CD4-positive, alpha-beta T cell treated with Interleukin-21 for 1 hour (primary cell): Measurements from ENCODE around the gene PTPRT.
"Not testable (repeated sequence)": the region's sequence is repeated elsewhere in the genome, so short reads cannot be mapped to it uniquely, and the experiment has no call there.

Experiments
- DNase-seq: peaks from one replicate; pipeline ENCODE4 v3.0.0-alpha.2; 2020

PTPRT gene

DNA sequence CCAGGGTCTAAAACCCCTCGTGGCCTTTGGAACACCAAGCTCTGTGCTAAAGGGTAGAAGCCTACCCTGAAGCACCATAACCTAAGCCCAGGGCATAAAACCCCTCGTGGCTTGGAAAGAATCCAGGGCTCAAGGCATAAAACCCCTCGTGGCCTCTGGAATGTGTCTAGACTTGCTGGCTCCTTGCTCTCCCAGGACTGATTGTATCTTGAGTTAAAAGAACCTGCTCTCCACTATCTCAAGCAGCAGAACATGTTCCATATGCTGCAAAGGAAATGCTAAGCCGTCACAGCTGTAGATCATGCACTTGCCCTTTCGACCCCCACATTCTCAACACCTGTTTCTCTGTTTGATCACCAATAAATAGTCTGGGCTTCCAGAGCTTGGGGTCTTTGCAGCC lies 288.9 kb downstream of the PTPRT start:
- DNase-seq, result not testable (repeated sequence)

DNA sequence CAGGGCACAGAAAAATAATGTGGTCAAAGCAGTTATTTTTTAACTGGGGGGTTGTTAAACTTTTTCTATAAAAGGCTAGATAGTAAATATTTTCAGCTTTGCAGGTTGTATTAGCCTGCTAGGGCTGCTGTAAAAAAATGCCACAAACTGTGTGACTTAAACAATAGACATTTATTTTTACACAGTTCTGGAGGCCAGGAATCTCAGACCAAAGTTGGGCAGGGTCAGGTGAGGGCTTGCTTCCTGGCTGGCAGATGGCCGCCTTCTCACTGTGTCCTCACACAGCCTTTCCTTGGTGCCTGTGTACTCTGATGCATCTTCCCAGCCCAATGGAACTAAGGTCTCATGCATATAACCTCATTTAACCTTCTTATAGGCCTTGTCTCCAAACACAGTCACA lies 294.7 kb downstream of the PTPRT start:
- no peak for DNase-seq

DNA sequence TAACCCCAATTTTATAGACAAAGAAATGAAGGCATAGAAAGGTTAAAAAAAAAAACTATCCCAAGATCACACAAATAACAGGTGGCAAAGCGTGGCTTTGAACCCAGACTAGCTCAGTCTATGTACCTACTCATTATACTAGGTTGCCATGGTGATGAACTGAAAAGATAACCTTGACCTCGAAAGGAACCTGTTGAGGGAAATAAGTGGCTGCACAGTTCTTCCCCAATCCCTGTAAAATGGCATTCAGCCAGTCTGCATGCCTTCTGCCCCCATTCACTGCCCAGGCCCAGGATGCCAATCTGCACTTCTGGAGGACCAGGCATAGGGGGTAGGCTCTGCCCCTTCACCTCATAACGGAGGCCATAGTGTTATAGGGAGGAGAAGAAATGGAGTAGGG lies 295.2 kb downstream of the PTPRT start:
- no peak for DNase-seq

DNA sequence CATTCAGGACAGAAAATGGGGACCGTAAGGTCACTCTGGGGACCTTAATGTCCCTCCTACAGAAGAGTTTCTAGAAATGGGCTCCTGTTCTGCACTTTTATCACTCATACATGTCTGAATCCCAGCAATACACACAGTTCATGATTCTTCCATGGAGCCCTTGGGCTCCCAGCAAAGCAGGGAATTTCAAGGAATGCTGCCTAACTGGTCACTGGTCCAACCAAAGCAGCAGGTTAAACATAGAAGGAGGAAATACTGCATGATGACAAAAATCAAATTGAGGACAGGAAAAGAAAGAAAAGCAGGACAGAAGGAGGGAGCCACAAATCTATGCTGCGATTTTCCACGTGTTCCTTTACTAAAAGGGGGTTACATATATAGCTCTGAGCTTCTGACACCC lies 300.2 kb downstream of the PTPRT start:
- no peak for DNase-seq

DNA sequence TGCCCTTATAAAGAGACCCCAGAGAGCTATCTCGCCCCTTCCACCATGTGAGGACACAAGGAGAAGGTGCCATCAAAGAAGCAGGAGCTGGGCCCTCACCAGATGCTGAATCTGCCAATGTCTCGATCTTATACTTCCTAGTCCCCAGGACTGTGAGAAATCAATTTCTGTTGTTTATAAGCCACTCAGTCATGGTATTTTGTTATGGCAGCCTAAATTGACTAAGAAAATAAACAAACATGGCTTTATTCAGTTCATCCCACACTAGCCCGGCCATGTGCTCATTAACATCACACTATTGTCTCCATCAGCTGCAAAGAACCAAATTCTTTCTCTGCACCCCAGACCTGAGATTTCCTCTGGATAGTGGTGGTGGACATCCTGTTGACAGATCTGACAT lies 302.4 kb downstream of the PTPRT start:
- no peak for DNase-seq

DNA sequence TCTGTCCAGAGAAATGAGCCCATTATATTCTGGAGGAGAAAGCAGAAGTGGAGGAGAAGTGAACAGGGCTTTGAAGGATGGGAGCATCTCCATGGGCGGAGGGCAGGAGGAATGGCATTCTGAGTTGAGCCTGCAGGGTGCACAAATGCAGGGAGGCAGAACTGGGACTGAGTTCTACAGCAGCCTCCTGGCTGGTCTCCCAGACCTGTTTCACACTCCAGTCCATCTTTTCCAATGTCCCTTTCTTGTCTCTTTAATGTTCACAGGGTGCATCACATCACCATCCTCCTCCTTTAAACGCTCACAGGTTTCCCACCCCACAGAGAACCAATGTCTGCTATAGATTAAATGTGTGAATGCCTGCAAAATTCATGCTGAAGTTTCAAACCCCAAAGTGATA lies 302.9 kb downstream of the PTPRT start:
- no peak for DNase-seq

DNA sequence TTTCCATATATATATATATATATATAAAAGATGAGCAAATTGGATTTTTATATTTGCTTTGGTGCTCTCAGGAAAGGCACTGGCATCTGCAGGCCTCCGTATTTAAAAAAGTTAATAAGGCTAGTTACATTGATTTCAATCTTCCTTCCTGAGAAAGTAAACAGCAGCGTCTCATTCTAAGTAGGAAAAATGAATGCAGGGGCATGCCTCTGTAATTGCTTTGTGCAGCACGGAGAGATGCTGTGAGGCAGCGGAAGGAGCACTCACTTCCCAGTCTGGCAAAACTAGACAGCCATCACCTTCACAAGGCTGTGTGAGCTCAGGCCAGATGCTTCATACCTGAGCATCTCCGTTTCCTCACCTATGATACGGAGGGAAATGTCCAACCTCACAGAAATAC lies 303.7 kb downstream of the PTPRT start:
- no peak for DNase-seq

DNA sequence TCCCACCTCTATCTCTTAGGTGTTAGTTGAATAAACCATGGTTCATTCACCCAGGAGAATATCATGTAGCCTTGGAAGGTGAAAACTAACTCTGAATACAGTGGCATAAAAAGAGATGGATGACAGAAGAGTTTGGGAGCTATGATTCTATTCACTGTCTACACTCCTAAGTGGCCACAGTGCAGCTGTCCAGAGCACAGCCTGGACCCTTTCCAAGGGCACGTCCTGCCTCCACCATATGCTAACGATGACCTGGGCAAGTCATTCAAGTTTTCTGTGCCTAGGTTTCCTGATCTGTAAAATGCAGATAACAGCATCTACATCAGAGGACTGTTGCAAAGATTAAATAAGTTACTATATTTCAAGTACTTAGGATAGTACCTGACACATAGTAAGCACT lies 314.1 kb downstream of the PTPRT start:
- DNase-seq, result no peak

DNA sequence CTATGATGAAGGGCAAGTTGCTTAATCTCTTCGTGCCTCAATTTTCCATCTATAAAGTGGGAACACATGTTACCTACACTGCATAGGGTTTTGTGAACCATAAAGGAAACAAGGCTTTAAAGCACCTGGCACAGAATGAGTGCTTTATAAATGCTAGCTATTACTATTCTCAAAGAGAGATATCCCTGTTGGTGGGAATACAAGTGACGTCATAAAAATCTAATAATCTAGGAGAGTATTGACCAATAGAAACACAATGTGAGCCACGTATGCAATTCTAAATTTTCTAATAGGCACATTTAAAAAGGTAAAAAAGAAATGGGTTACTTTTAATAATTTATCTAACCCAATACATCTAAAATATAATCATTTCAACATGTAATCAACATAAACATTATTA lies 316.4 kb downstream of the PTPRT start:
- no peak for DNase-seq

DNA sequence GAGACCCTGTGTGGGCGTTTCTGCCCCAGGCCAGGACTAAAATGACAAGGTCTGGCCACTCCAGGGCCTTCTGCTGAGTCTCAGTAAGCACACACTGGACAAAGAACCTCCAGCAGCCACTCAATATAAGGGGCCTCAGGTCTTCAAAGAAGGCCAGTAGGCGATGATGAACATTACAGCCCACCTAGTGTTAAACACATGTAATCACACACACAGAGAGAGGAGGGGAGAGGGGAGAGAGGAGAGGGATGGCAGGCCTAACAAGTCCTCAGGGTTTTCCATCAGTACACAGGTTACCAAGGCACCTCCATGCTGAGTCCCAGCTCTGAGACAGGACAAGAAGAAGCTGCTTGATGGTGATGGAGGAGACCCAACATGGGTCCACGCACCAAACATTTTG lies 325.6 kb downstream of the PTPRT start:
- no peak for DNase-seq

DNA sequence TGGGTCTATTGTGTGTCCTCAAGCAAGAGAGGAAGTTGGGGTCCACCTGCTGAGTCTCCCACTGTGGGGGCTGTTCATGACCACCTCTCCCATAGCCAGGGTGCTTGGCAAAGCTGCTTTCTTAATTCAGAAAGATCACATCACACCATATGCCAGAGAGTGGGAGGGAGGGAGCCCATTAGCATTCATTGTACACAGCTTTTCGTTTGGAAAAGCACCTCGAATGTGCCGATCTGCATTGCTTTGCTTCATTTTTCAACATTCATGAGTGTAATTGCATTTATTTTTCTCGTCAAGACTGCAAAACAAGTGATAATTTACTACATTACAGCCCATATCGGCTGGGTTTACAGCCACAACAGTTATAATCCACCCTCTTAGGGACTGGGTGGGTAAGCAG lies 327.3 kb downstream of the PTPRT start:
- no peak for DNase-seq

DNA sequence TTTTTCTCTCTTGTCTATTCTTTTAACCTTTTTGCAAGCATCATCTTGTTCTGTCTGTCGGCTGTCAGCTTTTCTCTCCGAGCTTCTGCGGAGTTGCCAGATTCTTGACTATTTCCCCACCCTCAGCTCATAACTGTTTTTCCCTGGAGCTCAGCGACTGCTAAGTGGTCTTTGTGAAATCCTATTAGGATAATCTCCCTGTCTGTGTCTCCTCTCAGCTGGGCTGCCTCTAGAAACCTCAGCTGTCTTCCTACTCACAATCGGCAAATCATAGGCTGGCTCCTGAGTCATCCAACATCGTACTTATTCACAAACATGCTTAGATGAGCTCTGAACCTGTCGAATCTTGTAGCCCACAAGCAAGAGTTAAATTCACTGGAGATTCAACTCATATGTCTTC lies 332.3 kb downstream of the PTPRT start:
- DNase-seq, result no peak

DNA sequence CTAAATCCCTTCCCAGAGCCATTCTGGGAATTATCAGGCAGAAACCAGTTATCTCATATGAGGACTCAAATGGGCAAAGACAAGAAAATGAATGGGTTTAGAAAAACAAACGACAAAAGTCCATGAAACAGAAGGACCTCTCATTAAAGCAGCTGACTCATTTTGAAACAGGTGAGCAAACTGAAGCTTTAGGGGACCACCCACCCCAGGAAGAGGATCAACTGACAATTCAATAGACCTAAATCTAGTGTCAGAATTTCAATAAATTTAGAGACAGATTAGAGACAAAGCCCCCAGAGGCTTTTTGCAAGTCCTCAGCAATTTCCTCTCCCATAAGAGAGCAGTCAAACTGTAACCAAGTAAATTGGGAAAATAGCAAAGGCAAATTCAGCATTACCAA lies 333.8 kb downstream of the PTPRT start:
- no peak for DNase-seq

DNA sequence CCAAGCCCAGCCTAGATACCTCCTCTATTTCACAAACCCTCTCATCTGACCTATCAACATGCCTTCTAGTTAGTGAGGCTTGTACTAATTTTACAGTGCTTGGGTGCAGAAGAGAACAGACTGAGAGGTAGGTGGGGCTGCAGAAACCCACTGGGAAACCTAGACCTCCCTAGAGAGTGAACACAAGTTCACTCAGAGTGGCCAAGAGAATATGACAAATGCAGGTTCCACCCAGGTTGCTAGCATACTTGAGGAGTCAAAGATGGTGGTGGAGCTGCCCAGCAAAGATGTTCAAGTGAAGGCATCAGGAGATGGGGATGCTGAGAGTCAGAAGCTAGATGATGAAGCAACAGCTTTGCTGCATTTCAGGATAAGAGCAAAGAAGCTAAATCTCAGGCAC lies 337.0 kb downstream of the PTPRT start:
- no peak for DNase-seq

DNA sequence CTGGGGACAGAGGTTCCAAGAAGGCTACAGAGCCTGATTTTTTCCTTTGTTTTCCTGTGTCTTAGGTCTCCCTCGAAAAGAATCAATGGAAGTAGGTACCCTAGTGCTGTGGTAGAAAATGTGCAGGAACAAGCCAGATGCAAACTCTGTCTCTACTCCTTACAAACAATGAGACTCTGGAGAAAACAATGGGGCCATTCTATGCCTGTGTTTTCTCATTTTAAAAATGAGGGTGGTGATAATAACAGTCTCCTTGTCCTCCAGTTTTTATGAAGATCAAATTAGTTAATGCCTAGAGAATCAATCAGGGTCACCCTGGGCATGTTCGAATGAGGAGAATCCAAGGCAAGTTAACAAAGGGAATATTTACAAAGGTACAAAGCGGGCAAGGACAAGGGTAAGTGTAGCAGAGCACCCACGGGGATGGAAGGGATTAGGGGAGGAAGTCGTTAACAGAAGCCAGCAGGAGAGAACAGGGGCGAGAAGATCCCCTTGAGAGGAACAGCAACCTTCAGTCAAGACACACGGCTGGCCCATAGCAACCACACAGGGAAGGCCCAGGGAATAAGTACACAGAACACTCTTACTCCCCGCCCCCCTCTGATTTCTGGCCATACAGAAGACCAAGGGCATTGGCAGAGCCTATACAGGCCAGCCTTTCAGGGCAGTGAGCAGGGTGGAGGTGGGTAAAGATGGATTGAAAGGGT lies 342.8 kb downstream of the PTPRT start:
- no peak for DNase-seq

DNA sequence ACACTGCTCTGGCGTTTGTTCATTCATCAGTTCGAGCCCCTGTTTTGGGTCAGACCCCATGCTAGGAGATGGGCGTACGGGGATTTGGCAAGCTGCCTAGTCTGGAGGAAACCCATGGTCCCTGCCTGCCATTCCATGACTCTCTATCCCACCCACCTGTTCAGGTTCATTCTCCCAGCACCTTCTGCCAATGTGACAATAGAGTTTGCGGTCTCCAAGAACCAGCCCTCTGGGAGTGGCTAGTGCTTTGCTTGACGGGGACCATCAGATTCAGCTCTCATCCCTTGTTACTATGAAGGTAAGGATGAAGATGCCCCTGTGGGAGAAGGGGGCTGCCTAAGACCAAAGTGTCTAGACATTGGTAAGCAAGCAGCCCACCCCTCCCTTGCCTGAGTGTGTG lies 345.0 kb downstream of the PTPRT start:
- no peak for DNase-seq

DNA sequence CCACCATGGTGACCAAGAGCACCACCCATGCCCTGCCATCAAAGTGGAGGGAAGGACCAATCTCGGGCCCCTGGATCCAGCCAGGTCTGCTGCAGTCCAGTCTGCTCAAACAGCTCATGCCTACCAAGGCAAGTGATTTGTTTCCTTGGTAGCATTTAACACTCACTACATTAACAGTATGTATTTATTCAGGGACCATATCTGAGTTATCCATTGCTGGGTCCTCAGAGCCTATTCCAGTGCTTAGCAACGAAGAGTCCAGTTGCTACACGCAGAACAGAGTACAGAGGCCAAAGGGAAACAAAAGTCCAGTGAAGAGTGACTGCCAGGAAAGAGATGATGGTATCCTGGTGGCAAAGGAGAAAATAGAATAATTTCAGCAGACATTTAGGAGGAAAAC lies 352.2 kb downstream of the PTPRT start:
- DNase-seq, result no peak

DNA sequence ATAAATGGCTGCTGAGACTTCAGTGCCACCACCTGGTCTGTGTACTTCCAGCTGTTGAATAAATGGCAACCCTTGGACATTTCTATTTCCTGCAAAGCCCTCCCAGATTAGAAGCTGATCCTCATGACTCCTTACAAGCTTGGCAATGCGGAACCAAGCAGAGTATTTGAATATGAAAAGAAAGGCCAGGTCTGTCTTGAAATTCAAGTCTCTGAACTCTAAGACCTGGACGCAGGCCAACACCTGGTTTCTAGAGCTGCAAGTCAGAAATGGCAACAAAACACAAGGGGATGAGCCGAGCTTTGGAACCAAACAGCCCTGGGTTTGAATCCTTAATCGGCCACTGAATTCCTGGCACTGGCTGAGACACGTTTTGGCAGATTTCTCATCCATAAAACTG lies 353.4 kb downstream of the PTPRT start:
- DNase-seq, result no peak

DNA sequence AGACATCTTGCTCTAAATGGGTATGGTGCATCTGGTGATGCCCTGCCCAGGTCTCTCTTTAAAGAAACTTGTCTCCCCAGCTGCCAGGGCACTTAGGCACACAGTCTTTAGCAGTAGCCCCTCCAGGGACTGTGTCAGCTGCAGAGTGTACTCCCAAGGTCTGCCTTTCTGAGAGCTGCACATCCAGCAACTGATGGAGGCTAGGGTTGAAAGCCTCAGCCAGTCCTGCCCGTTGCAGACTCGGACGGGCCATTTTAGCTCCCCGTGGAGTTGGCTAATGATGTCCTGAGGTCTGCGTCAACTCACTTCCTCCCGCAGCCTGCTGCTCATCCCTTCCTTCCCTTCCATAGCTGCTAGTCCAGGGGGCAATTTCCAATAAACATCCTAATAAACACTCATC lies 381.8 kb downstream of the PTPRT start:
- DNase-seq, result no peak

DNA sequence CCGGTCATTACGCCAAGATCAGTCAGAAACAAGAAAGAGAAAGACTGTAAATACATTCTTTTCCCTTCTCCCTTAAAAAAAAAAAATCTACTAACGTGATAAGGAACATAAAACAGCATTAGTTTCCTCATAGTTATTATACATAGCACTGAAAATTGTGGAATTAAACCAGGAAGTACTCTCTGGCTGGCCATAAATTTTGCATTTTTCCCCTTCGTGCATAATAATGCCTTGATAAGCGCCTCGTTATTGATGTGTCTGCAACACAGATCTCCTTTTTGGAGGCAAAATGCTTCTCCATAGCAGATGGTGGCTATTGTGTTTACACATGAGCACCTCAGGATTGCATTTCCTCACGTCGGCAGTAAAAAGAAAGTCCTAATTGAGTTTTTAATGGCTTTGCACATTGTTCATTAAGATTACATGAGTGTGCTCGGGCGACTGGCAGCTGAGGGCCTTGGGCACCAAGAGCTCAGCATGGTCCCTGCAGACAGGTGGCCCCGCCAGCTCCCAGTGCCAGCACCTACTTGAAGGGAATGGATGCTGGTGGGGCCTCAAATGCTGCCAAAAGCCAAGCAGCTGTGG lies 394.5 kb downstream of the PTPRT start:
- no peak for DNase-seq

DNA sequence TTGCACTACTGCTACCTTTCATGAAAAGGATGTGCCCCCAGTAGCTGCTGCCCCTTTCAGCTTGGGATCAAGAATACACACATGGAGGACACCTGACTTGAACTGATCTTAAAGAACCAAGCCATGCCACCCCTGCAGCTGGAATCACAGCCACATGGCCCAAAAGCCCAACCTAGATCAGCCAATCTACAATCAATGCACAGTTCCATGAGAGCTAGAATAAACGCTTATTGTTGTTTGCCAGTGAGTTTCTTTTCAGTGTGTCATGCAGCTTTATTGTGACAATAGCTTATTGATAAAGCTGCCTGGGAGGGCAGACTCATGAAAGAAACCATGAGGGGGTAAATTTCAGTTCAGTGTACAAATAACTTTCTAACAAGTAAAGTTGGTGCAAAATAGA lies 397.7 kb downstream of the PTPRT start:
- DNase-seq, result no peak

DNA sequence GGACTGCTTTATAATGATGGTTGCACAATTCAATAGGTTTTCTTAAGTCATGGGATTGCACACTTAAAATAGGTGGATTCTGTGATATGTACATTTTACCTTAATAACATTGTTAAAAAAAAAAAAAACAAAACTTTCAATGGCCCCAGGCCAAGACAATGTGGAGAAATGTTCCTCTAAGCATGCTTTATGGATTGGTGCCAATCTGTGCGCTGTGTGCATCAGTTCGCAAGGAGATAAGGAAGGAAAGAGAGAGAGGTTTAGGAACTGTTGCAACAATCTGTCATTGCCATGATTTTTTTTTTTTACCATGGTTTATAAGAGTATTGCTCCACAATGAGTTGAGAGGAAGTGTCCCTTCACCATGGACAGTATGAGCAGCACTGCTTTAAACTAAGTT lies 399.6 kb downstream of the PTPRT start:
- no peak for DNase-seq

DNA sequence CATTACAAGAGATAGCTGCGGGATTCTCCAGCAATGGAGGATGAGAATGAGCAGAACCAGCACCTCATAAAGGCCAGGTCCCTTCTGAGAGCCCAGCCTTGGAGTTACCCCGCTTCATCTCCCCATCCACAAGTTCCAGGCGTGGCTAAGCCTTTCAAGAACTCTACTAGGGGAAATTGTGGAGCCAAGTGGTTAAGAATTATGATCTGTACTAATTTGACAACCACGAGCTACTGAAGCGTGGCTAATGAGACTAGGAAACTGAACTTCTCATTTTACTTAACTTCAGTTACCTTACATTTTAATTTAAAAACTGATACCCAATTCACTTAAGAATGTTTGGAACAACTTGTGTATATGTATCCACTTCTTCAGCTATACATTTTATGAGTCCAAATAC lies 401.0 kb downstream of the PTPRT start:
- DNase-seq, result no peak

DNA sequence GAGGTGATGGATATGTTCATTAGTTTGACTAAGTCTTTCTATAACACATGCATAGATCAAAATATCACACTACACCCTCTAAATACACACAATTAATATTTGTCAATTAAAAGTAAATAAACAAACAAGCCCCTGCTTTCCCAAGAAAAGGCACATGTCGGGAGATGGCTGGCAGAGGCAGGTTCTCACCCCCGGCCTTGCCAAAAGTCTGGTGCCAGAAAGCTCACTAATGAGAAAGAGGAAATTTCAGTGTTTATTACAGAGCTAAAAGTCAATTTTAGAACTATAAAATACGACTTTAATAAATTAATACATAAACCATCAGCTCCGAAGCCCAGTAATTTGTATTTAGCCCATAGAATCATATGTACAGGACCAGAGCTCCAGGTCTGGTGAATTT lies 404.7 kb downstream of the PTPRT start:
- DNase-seq, result no peak

DNA sequence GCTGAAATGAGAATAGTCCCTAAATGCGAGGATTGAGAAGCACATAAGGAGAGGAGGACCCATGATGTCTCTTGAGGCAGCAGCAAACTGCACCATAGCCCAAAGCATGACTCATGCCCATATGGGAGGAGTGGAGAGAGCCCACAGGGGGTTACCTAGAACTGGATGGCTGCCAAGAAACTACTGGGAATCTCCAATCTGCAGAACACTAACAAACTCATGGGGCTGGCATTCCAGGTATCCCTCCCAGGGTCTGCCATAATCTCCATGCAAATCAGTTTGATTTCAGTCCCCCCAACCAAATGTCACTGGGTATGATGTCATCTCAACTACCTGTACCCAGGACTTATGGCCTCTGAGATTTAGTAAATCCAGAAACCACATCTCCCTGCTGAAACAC lies 410.5 kb downstream of the PTPRT start:
- DNase-seq, result no peak
